Measurements from ENCODE around the gene ZC3H13. TPM values are rescaled to one million over a fixed set of nuclear protein-coding genes. Genes with fewer than 3 reads are reported as not detected.

The ZC3H13 gene
- total and polyA plus RNA-seq, 2 donors (not counting 1 experiment from before 2014, with no cell fraction given), result 4.8 to 65.7 TPM

GRCh38 chr13:46097663-46098062 lies 45.1 kb upstream of the ZC3H13 start:
- peaks cover 0 to 7% of the 10 kb centered on the region in 2 donors for H3K4me1 ChIP-seq (ENCODE audit: control insufficient read depth in 2 of 2, insufficient read depth in 2 of 2, low read length in 2 of 2)
- 100% methylated on average over 1 of the region's 4 CpGs for WGBS (ENCODE audit: insufficient coverage)
- CTCF ChIA-PET, result interaction anchor here (1.2 kb wide), 1 partner anchor 28 kb away, joined by 3 read pairs; no protein-coding TSS in a partner anchor
- POLR2A ChIA-PET, result no interaction called here
- H4K20me1 ChIP-seq (ENCODE audit: control insufficient read depth, insufficient read depth, low read length, poor library complexity, severe bottlenecking), result no peaks in the 10 kb centered on the region
- no peaks in the 10 kb centered on the region for H3K9me3 ChIP-seq (ENCODE audit: control extremely low read depth in 1 of 3, control insufficient read depth in 2 of 3, insufficient read depth in 1 of 3, low read length in 2 of 3)
- H3K27ac ChIP-seq (ENCODE audit: low read length in 2 of 2), result no peak overlapping the region
- TF ChIP-seq EZH2 (IDR thresholded peaks at IDR 0.05; ENCODE audit: borderline replicate concordance, insufficient read depth, low read depth, low read length, poor library complexity, severe bottlenecking), result no peak
- TF ChIP-seq CTCF (IDR thresholded peaks at IDR 0.05), result no peak
- no peak overlapping the region for H3K9ac ChIP-seq (ENCODE audit: low read length)
- no peak overlapping the region for H3K4me2 ChIP-seq (replicated peaks; ENCODE audit: low read depth, low read length, poor library complexity, severe bottlenecking)
- no peaks in the 10 kb centered on the region for H3K36me3 ChIP-seq (replicated peaks in 1 of 2; ENCODE audit: control extremely low read depth in 1 of 2, control insufficient read depth in 1 of 2, extremely low read depth in 1 of 2, insufficient read depth in 2 of 2, low read length in 1 of 2)
- H3K9me3 Mint-ChIP-seq (ENCODE audit: insufficient read depth), result no peaks in the 10 kb centered on the region
- no peak overlapping the region for H2AFZ ChIP-seq (ENCODE audit: insufficient read depth, low read depth, low read length, poor library complexity, severe bottlenecking)
- no peak overlapping the region for H3K4me3 Mint-ChIP-seq
- H3K4me3 ChIP-seq (ENCODE audit: control extremely low read depth in 1 of 5, extremely low read depth in 1 of 5, insufficient read depth in 1 of 5, low read depth in 2 of 5, low read length in 4 of 5), result no peak overlapping the region
- H3K27me3 ChIP-seq (replicated peaks in 1 of 4; ENCODE audit: control extremely low read depth in 1 of 4, control insufficient read depth in 3 of 4, insufficient read depth in 4 of 4, low read length in 3 of 4), result peaks cover 0 to 4% (median 0%) of the 10 kb centered on the region in 4 experiments
- peaks cover 6% of the 10 kb centered on the region for H3K4me1 Mint-ChIP-seq
- DNase-seq (no peak), ATAC-seq (ENCODE audit: low read depth) (no peak)
- peaks cover 29% of the 10 kb centered on the region for H3K27me3 Mint-ChIP-seq
- no peaks in the 10 kb centered on the region for H3K79me2 ChIP-seq (ENCODE audit: control insufficient read depth, insufficient read depth, low read length)
- intact Hi-C loops (cut with micrococcal nuclease), result no loop called here
- no peak overlapping the region for H3K27ac Mint-ChIP-seq

- Mint-ChIP-seq H3K9me3 (ENCODE audit: insufficient read depth) (no peaks in the 10 kb centered on the region), H3K4me1 (peaks cover 4% of the 10 kb centered on the region), H3K27me3 (peaks cover 29% of the 10 kb centered on the region), H3K27ac (no peak overlapping the region), H3K4me3 (no peak overlapping the region)
- no peak overlapping the region for H3K27ac ChIP-seq (ENCODE audit: low read length in 2 of 2)
- POLR2A ChIA-PET, result no interaction called here
- H3K4me3 ChIP-seq (ENCODE audit: control extremely low read depth in 1 of 5, extremely low read depth in 1 of 5, insufficient read depth in 1 of 5, low read depth in 2 of 5, low read length in 4 of 5), result no peak overlapping the region
- intact Hi-C loops (cut with micrococcal nuclease), result no loop called here
- 83% methylated on average over 2 of the region's 3 CpGs for WGBS (ENCODE audit: insufficient coverage)
- no peak overlapping the region for H3K9ac ChIP-seq (ENCODE audit: low read length)
- H3K9me3 ChIP-seq (ENCODE audit: control extremely low read depth in 1 of 3, control insufficient read depth in 2 of 3, insufficient read depth in 1 of 3, low read length in 2 of 3), result no peaks in the 10 kb centered on the region
- no peak for ATAC-seq (ENCODE audit: low read depth)
- no peak for DNase-seq
- CTCF ChIA-PET, result no interaction called here
- peaks cover 0 to 4% (median 0%) of the 10 kb centered on the region in 4 experiments for H3K27me3 ChIP-seq (replicated peaks in 1 of 4; ENCODE audit: control extremely low read depth in 1 of 4, control insufficient read depth in 3 of 4, insufficient read depth in 4 of 4, low read length in 3 of 4)
- H3K79me2 ChIP-seq (ENCODE audit: control insufficient read depth, insufficient read depth, low read length), result no peaks in the 10 kb centered on the region
- H3K36me3 ChIP-seq (replicated peaks in 1 of 2; ENCODE audit: control extremely low read depth in 1 of 2, control insufficient read depth in 1 of 2, extremely low read depth in 1 of 2, insufficient read depth in 2 of 2, low read length in 1 of 2), result no peaks in the 10 kb centered on the region
- TF ChIP-seq EZH2 (IDR thresholded peaks at IDR 0.05; ENCODE audit: borderline replicate concordance, insufficient read depth, low read depth, low read length, poor library complexity, severe bottlenecking), result no peak
- no peak for TF ChIP-seq CTCF (IDR thresholded peaks at IDR 0.05)
- no peaks in the 10 kb centered on the region for H4K20me1 ChIP-seq (ENCODE audit: control insufficient read depth, insufficient read depth, low read length, poor library complexity, severe bottlenecking)
- H3K4me1 ChIP-seq (ENCODE audit: control insufficient read depth in 2 of 2, insufficient read depth in 2 of 2, low read length in 2 of 2), result peaks cover 0 to 7% of the 10 kb centered on the region in 2 donors
- H3K4me2 ChIP-seq (replicated peaks; ENCODE audit: low read depth, low read length, poor library complexity, severe bottlenecking), result no peak overlapping the region
- H2AFZ ChIP-seq (ENCODE audit: insufficient read depth, low read depth, low read length, poor library complexity, severe bottlenecking), result no peak overlapping the region
These were observed 44.5 kb upstream of the ZC3H13 start for GRCh38 chr13:46097015-46097414.

Measured in B cell (primary cell).